ENCODE data around the gene SAMD11. TPM values are rescaled to one million over a fixed set of nuclear protein-coding genes. Genes with fewer than 3 reads are reported as not detected.
"Not testable (repeated sequence)": the region's sequence is repeated elsewhere in the genome, so short reads cannot be mapped to it uniquely, and the experiment has no call there.

Gene SAMD11
- total and polyA plus RNA-seq, 2 of the 13 experiments (the other 11 are each of a cell fraction or from before 2014, with no cell fraction given) = 0.11 TPM; not detected in 1

- Histone ChIP-seq H3K27ac (ENCODE audit: extremely low read length, insufficient read depth, low read length) (no peak overlapping the region), H3K9ac (ENCODE audit: insufficient read depth, low read depth, low read length) (no peak overlapping the region), H2AFZ (ENCODE audit: low read length) (no peak overlapping the region), H3K36me3 (replicated peaks in 1 of 2; ENCODE audit: control insufficient read depth in 1 of 2, insufficient read depth in 2 of 2, low read length in 2 of 2) (peaks cover 17 to 39% of the 10 kb centered on the region in 2 experiments; a peak in 4 of 5 replicates), H3K27me3 (ENCODE audit: control insufficient read depth in 1 of 2, insufficient read depth in 2 of 2, low read length in 2 of 2) (peaks cover 11 to 16% of the 10 kb centered on the region in 2 experiments), H3K4me1 (ENCODE audit: insufficient read depth, low read length) (peaks cover 16% of the 10 kb centered on the region), H3K9me3 (ENCODE audit: low read length) (no peaks in the 10 kb centered on the region), H3K79me2 (ENCODE audit: insufficient read depth, low read length) (no peaks in the 10 kb centered on the region), H3K4me2 (ENCODE audit: low read depth, low read length) (no peak overlapping the region), H3K4me3 (replicated peaks in 1 of 3; ENCODE audit: insufficient read depth in 1 of 3, low read depth in 2 of 3, low read length in 3 of 3) (no peak overlapping the region), H4K20me1 (ENCODE audit: insufficient read depth, low read length) (0 out of 2 replicates have a peak, but pooled peaks cover 5% of the 10 kb centered on the region)
- WGBS (ENCODE audit: low lambda C conversion rate) = 94% methylated on average over 23 of the region's 28 CpGs
- in situ Hi-C loops (cut with HindIII; ENCODE audit: extremely low pct_ligation_motif_present, low pct_unique_long_range_greater_than_20kb) (no loop called here), intact Hi-C loops (cut with micrococcal nuclease; ENCODE audit: unreplicated experiment) (no loop called here)
- FAIRE-seq (no peak), DNase-seq (ENCODE audit: low spot score) (no peak), ATAC-seq (no peak)
- TSS peak; percentile 61 for BruUV-seq (replicated peaks)
- CTCF ChIA-PET (ENCODE audit: low intra/inter-chr PET ratio, low total read pairs) = no interaction called here
- TF ChIP-seq RBFOX2 (IDR thresholded peaks at IDR 0.05; ENCODE audit: low read depth, low read length) (0 out of 2 replicates have a peak, but pooled peaks have one; percentile 4), ZNF10 (CRISPR knock-in tag; IDR thresholded peaks at IDR 0.05; ENCODE audit: borderline replicate concordance, low read depth) (no peak)
- POLR2A ChIA-PET = interaction anchor here (0.9 kb wide), 1 partner anchor 22 kb away, joined by 3 read pairs; the partner anchor contains the start of gene PLEKHN1
Observed at GRCh38 chr1:944341-945325, 20.9 kb downstream of the SAMD11 start.

- Histone ChIP-seq H3K36me3 (replicated peaks in 1 of 2; ENCODE audit: control insufficient read depth in 1 of 2, insufficient read depth in 2 of 2, low read length in 2 of 2) (peaks cover 26 to 51% of the 10 kb centered on the region in 2 experiments), H3K27me3 (ENCODE audit: control insufficient read depth in 1 of 2, insufficient read depth in 2 of 2, low read length in 2 of 2) (peaks cover 5 to 6% of the 10 kb centered on the region in 2 experiments; a peak in 4 of 5 replicates), H3K27ac (ENCODE audit: extremely low read length, insufficient read depth, low read length) (no peak overlapping the region), H2AFZ (ENCODE audit: low read length) (no peak overlapping the region), H3K4me2 (ENCODE audit: low read depth, low read length) (no peak overlapping the region), H3K79me2 (ENCODE audit: insufficient read depth, low read length) (no peaks in the 10 kb centered on the region), H3K9me3 (ENCODE audit: low read length) (no peaks in the 10 kb centered on the region), H3K9ac (ENCODE audit: insufficient read depth, low read depth, low read length) (no peak overlapping the region), H4K20me1 (ENCODE audit: insufficient read depth, low read length) (peaks cover 8% of the 10 kb centered on the region; the same call in 1 of the 2 replicates), H3K4me3 (replicated peaks in 1 of 3; ENCODE audit: insufficient read depth in 1 of 3, low read depth in 2 of 3, low read length in 3 of 3) (no peak overlapping the region), H3K4me1 (ENCODE audit: insufficient read depth, low read length) (peaks cover 6% of the 10 kb centered on the region)
- ChIA-PET POLR2A (no interaction called here), CTCF (ENCODE audit: low intra/inter-chr PET ratio, low total read pairs) (no interaction called here)
- ATAC-seq (no peak), FAIRE-seq (no peak), DNase-seq (ENCODE audit: low spot score) (no peak)
- BruUV-seq (replicated peaks) = no TSS peak
- 100% methylated on average over 21 of the region's 29 CpGs for WGBS (ENCODE audit: low lambda C conversion rate)
- TF ChIP-seq HNRNPL (IDR thresholded peaks at IDR 0.05; ENCODE audit: low read depth, low read length) = 0 out of 2 replicates have a peak, but pooled peaks have one; percentile 30
- no peak for TF ChIP-seq MEIS2 (CRISPR knock-in tag; IDR thresholded peaks at IDR 0.05)
- peak; percentile 68 for TF ChIP-seq AGO2 (optimal IDR thresholded peaks at IDR 0.05; ENCODE audit: low read depth, low read length)
- TF ChIP-seq RBFOX2 (IDR thresholded peaks at IDR 0.05; ENCODE audit: low read depth, low read length) = 0 out of 2 replicates have a peak, but pooled peaks have one; percentile 4
- in situ Hi-C loops (cut with HindIII; ENCODE audit: extremely low pct_ligation_motif_present, low pct_unique_long_range_greater_than_20kb) (no loop called here), intact Hi-C loops (cut with micrococcal nuclease; ENCODE audit: unreplicated experiment) (no loop called here)
Observed at GRCh38 chr1:945688-946556, 22.2 kb downstream of the SAMD11 start.

- H3K4me2 ChIP-seq (ENCODE audit: low read depth, low read length); H3K9me3 ChIP-seq (ENCODE audit: low read length); CTCF ChIA-PET (ENCODE audit: low intra/inter-chr PET ratio, low total read pairs); H3K9ac ChIP-seq (ENCODE audit: insufficient read depth, low read depth, low read length); H3K4me3 ChIP-seq (replicated peaks in 1 of 3; ENCODE audit: insufficient read depth in 1 of 3, low read depth in 2 of 3, low read length in 3 of 3); H2AFZ ChIP-seq (ENCODE audit: low read length); FAIRE-seq; H3K27me3 ChIP-seq (ENCODE audit: control insufficient read depth in 1 of 2, insufficient read depth in 2 of 2, low read length in 2 of 2); in situ Hi-C loops (cut with HindIII; ENCODE audit: extremely low pct_ligation_motif_present, low pct_unique_long_range_greater_than_20kb); H4K20me1 ChIP-seq (ENCODE audit: insufficient read depth, low read length); intact Hi-C loops (cut with micrococcal nuclease; ENCODE audit: unreplicated experiment); H3K4me1 ChIP-seq (ENCODE audit: insufficient read depth, low read length); ATAC-seq; POLR2A ChIA-PET; H3K79me2 ChIP-seq (ENCODE audit: insufficient read depth, low read length); H3K27ac ChIP-seq (ENCODE audit: extremely low read length, insufficient read depth, low read length); DNase-seq (ENCODE audit: low spot score); BruUV-seq (replicated peaks): not testable (repeated sequence)
- peaks cover 32 to 60% of the 10 kb centered on the region in 2 experiments for H3K36me3 ChIP-seq (replicated peaks in 1 of 2; ENCODE audit: control insufficient read depth in 1 of 2, insufficient read depth in 2 of 2, low read length in 2 of 2)
- 96% methylated on average over 8 of the region's 13 CpGs for WGBS (ENCODE audit: low lambda C conversion rate)
Observed at GRCh38 chr1:946811-947210, 23.1 kb downstream of the SAMD11 start.

Data from HepG2 (cell line).